GM18951 (cell line): ENCODE results near the gene RAB7B.

Experiments
- POLR2A ChIP-seq: IDR thresholded peaks from 4 replicates; pipeline ENCODE4 v1.6.1; 2011; ENCODE audit warnings: mild to moderate bottlenecking; ENCODE audit not compliant: insufficient read length, insufficient read depth; ENCODE audit errors: extremely low read depth
- in situ Hi-C: fragments of 300-500 bp; cut with MboI; formaldehyde crosslinking; loops from one replicate; pipeline ENCODE4 v1.12.0; 2022; ENCODE audit warnings: low sequenced_read_pairs, mixed read lengths, inconsistent platforms; ENCODE audit not compliant: unreplicated experiment

RAB7B gene

GRCh38 chr1:206015071-206015470, 11.9 kb upstream of the RAB7B start:
- in situ Hi-C loops = no loop called here
- no peak for TF ChIP-seq POLR2A

- in situ Hi-C loops = no loop called here
- TF ChIP-seq POLR2A = no peak
Measured at GRCh38 chr1:206014601-206015000, 11.4 kb upstream of the RAB7B start.

- in situ Hi-C loops = no loop called here
- no peak for TF ChIP-seq POLR2A
Measured at GRCh38 chr1:206013026-206013795, 10.0 kb upstream of the RAB7B start.

GRCh38 chr1:206012086-206012859, 9.1 kb upstream of the RAB7B start:
- no peak for TF ChIP-seq POLR2A

GRCh38 chr1:206011057-206011456, 7.9 kb upstream of the RAB7B start:
- in situ Hi-C loops = no loop called here
- no peak for TF ChIP-seq POLR2A

More at GRCh38 chr1:206012086-206012859, 9.1 kb upstream of the RAB7B start:
- in situ Hi-C loops = no loop called here

- no peak for TF ChIP-seq POLR2A
- in situ Hi-C loops = no loop called here
Measured at GRCh38 chr1:206010060-206010459, 6.9 kb upstream of the RAB7B start.

GRCh38 chr1:206006946-206007345, 3.8 kb upstream of the RAB7B start:
- TF ChIP-seq POLR2A = no peak
- in situ Hi-C loops = no loop called here

- in situ Hi-C loops = no loop called here
- TF ChIP-seq POLR2A = no peak
Measured at GRCh38 chr1:206005778-206006180, 2.6 kb upstream of the RAB7B start.

- in situ Hi-C loops = no loop called here
- no peak for TF ChIP-seq POLR2A
Measured at GRCh38 chr1:206005234-206005633, 2.0 kb upstream of the RAB7B start.

GRCh38 chr1:206004826-206005225, 1.6 kb upstream of the RAB7B start:
- no peak for TF ChIP-seq POLR2A
- in situ Hi-C loops = no loop called here

- in situ Hi-C loops = no loop called here
Measured at GRCh38 chr1:206003854-206004800, 932 bp upstream of the RAB7B start.

GRCh38 chr1:206002160-206002559, 1.0 kb downstream of the RAB7B start:
- no peak for TF ChIP-seq POLR2A
- in situ Hi-C loops = no loop called here

More at GRCh38 chr1:206003854-206004800, 932 bp upstream of the RAB7B start:
- no peak for TF ChIP-seq POLR2A

- in situ Hi-C loops = no loop called here
- no peak for TF ChIP-seq POLR2A
Measured at GRCh38 chr1:206001476-206001888, 1.7 kb downstream of the RAB7B start.
